IMR-90 (cell line): ENCODE measurements around the gene CLEC1A. TPM values are rescaled to one million over a fixed set of nuclear protein-coding genes. Genes with fewer than 3 reads are reported as not detected.

ENCODE experiments used
- ATAC-seq: fragments of 200-7000 bp; cut with Tn5 transposase; 2 replicates; pipeline ENCODE4 v1.9.1; 2020; ENCODE audit warnings: low read depth, mild to moderate bottlenecking, moderate library complexity
- BruUV-seq: library from RNA; stranded (reverse); fragments of 400-500 nt; replicated peaks from 2 replicates; lab custom pipeline; 2021; lab: Mats Ljungman, UMichigan
- CTCF ChIA-PET: fragments of 300-600 bp; formaldehyde crosslinking; extraction: SDS; loops from one replicate; lab custom pipeline; 2021; ENCODE audit warnings: antibody characterized with exemption; lab: Yijun Ruan, JAX
- POLR2A ChIA-PET: fragments of 300-600 bp; sonication (Branson Sonifier 250); formaldehyde crosslinking; loops from one replicate; lab custom pipeline; 2022; ENCODE audit warnings: antibody characterized with exemption; ENCODE audit not compliant: unreplicated experiment; lab: Charles Lee
- DNase-seq: peaks from one replicate; pipeline ENCODE4 v3.0.0; 2013
- H2AFZ ChIP-seq: replicated peaks from 2 replicates; pipeline ENCODE3; 2013; ENCODE audit warnings: low read length, mild to moderate bottlenecking; ENCODE audit not compliant: poor library complexity
- H2AK5ac ChIP-seq: 2 replicates; pipeline ENCODE4 v1.6.1; 2013; ENCODE audit warnings: low read depth, low read length, inconsistent platforms
- H2AK9ac ChIP-seq: replicated peaks from 2 replicates; pipeline ENCODE3; 2013; ENCODE audit warnings: mild to moderate bottlenecking, low read depth, low read length, moderate library complexity; ENCODE audit not compliant: poor library complexity
- H2BK120ac ChIP-seq: 2 replicates; pipeline ENCODE4 v1.6.1; 2013; ENCODE audit warnings: low read depth, low read length, inconsistent platforms
- H2BK15ac ChIP-seq: 3 replicates; pipeline ENCODE4 v1.6.1; 2013; ENCODE audit warnings: low read depth, low read length, inconsistent platforms
- H2BK20ac ChIP-seq: 2 replicates; pipeline ENCODE4 v1.6.1; 2013; ENCODE audit warnings: low read depth, mild to moderate bottlenecking, inconsistent platforms, low read length, moderate library complexity
- H2BK5ac ChIP-seq: 2 replicates; pipeline ENCODE4 v1.6.1; 2013; ENCODE audit warnings: mild to moderate bottlenecking, low read depth, low read length, inconsistent platforms; ENCODE audit not compliant: poor library complexity, severe bottlenecking
- H3K14ac ChIP-seq: replicated peaks from 2 replicates; pipeline ENCODE4 v1.6.1; 2013; ENCODE audit warnings: low read depth, low read length, inconsistent platforms
- H3K18ac ChIP-seq: 2 replicates; pipeline ENCODE4 v1.6.1; 2013; ENCODE audit warnings: low read depth, low read length, control low read depth
- H3K23ac ChIP-seq: 2 replicates; pipeline ENCODE4 v1.6.1; 2013; ENCODE audit warnings: low read depth, low read length, inconsistent platforms
- H3K27ac ChIP-seq: 2 replicates; pipeline ENCODE4 v1.5.1; 2013; ENCODE audit warnings: mild to moderate bottlenecking, control low read depth, low read length; ENCODE audit not compliant: insufficient read depth
- H3K27me3 ChIP-seq: 2 replicates; pipeline ENCODE4 v1.6.1; 2013; ENCODE audit warnings: low read length; ENCODE audit not compliant: control insufficient read depth, insufficient read depth
- H3K36me3 ChIP-seq: 2 replicates; pipeline ENCODE4 v1.6.1; 2013; ENCODE audit warnings: low read length, mixed read lengths; ENCODE audit not compliant: control insufficient read depth, insufficient read depth
- H3K4ac ChIP-seq: 2 replicates; pipeline ENCODE4 v1.6.1; 2013; ENCODE audit warnings: low read depth, low read length, inconsistent platforms
- H3K4me1 ChIP-seq: 2 replicates; pipeline ENCODE4 v1.6.1; 2013; ENCODE audit warnings: low read length, mixed read lengths; ENCODE audit not compliant: control insufficient read depth, insufficient read depth
- H3K4me2 ChIP-seq: 2 replicates; pipeline ENCODE4 v1.6.1; 2013; ENCODE audit warnings: low read depth, mild to moderate bottlenecking, control low read depth, low read length, moderate library complexity
- H3K4me3 ChIP-seq: 2 replicates; pipeline ENCODE4 v1.5.1; 2013; ENCODE audit warnings: low read depth, mild to moderate bottlenecking, control low read depth, low read length, moderate library complexity; ENCODE audit not compliant: insufficient read depth
- H3K56ac ChIP-seq: 2 replicates; pipeline ENCODE4 v1.6.1; 2013; ENCODE audit warnings: low read length, inconsistent platforms; ENCODE audit not compliant: insufficient read depth; ENCODE audit errors: extremely low read depth
- H3K79me1 ChIP-seq, 2 experiments: 2 replicates each; pipeline ENCODE4 v1.6.1; 2013; ENCODE audit warnings: low read length in 2 of 2, inconsistent platforms in 1 of 2, low read depth in 1 of 2
- H3K9ac ChIP-seq: 2 replicates; pipeline ENCODE4 v1.6.1; 2013; ENCODE audit warnings: low read depth, low read length, control low read depth
- H3K9me1 ChIP-seq: 2 replicates; pipeline ENCODE4 v1.6.1; 2013; ENCODE audit warnings: low read length, inconsistent platforms; ENCODE audit not compliant: insufficient read depth
- H3K9me3 ChIP-seq: 2 replicates; pipeline ENCODE4 v1.6.1; 2013; ENCODE audit warnings: low read length; ENCODE audit not compliant: control insufficient read depth, insufficient read depth
- H4K20me1 ChIP-seq: 2 replicates; pipeline ENCODE4 v1.6.1; 2013; ENCODE audit warnings: low read length, inconsistent platforms; ENCODE audit not compliant: insufficient read depth
- H4K5ac ChIP-seq: 2 replicates; pipeline ENCODE4 v1.6.1; 2013; ENCODE audit warnings: mild to moderate bottlenecking, low read depth, low read length, control low read depth
- H4K8ac ChIP-seq, 2 experiments: 2 replicates each; pipeline ENCODE4 v1.6.1; 2013; ENCODE audit warnings: low read depth in 2 of 2, low read length in 2 of 2, control low read depth in 1 of 2, inconsistent platforms in 1 of 2
- H4K91ac ChIP-seq: 2 replicates; pipeline ENCODE4 v1.6.1; 2013; ENCODE audit warnings: low read depth, low read length, inconsistent platforms; ENCODE audit not compliant: insufficient read depth
- CTCF ChIP-seq: conservative IDR thresholded peaks from 2 replicates; pipeline ENCODE4 v1.5.1; 2012; ENCODE audit warnings: mild to moderate bottlenecking, low read depth, low read length, improper control_type of control experiment
- FOS ChIP-seq: fragments of 150-350 bp; IDR thresholded peaks from 2 replicates; pipeline ENCODE4 v1.6.1; 2016; ENCODE audit warnings: low read depth, low read length
- MAFK ChIP-seq: IDR thresholded peaks from 2 replicates; pipeline ENCODE4 v1.6.1; 2012; ENCODE audit warnings: low read depth, low read length, improper control_type of control experiment
- MAZ ChIP-seq: IDR thresholded peaks from 2 replicates; pipeline ENCODE4 v1.6.1; 2012; ENCODE audit warnings: low read depth, mild to moderate bottlenecking, low read length, improper control_type of control experiment, moderate library complexity, borderline replicate concordance
- POLR2A ChIP-seq: IDR thresholded peaks from 2 replicates; pipeline ENCODE4 v1.6.1; 2012; ENCODE audit warnings: mild to moderate bottlenecking, low read depth, low read length
- SMC3 ChIP-seq: fragments of 150-350 bp; IDR thresholded peaks from 2 replicates; pipeline ENCODE4 v1.6.1; 2016; ENCODE audit warnings: low read depth, mild to moderate bottlenecking, antibody characterized with exemption, low read length, moderate library complexity
- USF2 ChIP-seq: fragments of 150-350 bp; IDR thresholded peaks from 2 replicates; pipeline ENCODE4 v1.6.1; 2017; ENCODE audit warnings: mild to moderate bottlenecking, antibody characterized with exemption, low read length, low read depth
- WGBS, 2 experiments: methylation state at CpG; one replicate each; pipeline versions ENCODE4 v1.1.5 to v1.1.7; 2013; ENCODE audit warnings: missing lambda C conversion rate in 2 of 2; ENCODE audit not compliant: insufficient read length in 1 of 2; ENCODE audit errors: extremely low coverage in 2 of 2; 5-methylcytosine and 5-hydroxymethylcytosine counted together
- dilution Hi-C: fragments of 300-500 bp; cut with HindIII; formaldehyde crosslinking; loops from one replicate; pipeline ENCODE4 v1.14.3; 2018; ENCODE audit warnings: low sequenced_read_pairs; ENCODE audit not compliant: unreplicated experiment
- in situ Hi-C: fragments of 300-500 bp; cut with MboI; formaldehyde crosslinking; loops from 3 replicates; pipeline ENCODE4 v1.14.3; 2019; ENCODE audit warnings: low sequenced_read_pairs, inconsistent platforms, mixed read lengths
- intact Hi-C: fragments of 100-400 bp; cut with micrococcal nuclease; formaldehyde crosslinking; loops from 2 replicates; pipeline ENCODE4 v1.10.0; 2022
- polyA plus RNA-seq, 3 experiments: library from polyadenylated mRNA; depleted of rRNA; stranded (reverse); fragments of >200 nt; gene quantifications; 2 replicates each; pipeline ENCODE4 v1.2.3, GENCODE V29; 2012; ENCODE audit warnings: low replicate concordance in 1 of 3
- total RNA-seq: library from RNA; depleted of rRNA; stranded (reverse); fragments of >200 nt; gene quantifications from 2 replicates; pipeline ENCODE4 v1.2.3, GENCODE V29; 2012

The CLEC1A gene
- total and polyA plus RNA-seq, 2 of the 4 experiments (the other 2 are of a cell fraction): not detected

- H2BK20ac ChIP-seq: no peak overlapping the region
- H3K4ac ChIP-seq: no peak overlapping the region
- no peak overlapping the region for H4K5ac ChIP-seq
- no peak overlapping the region for H2AK9ac ChIP-seq
- H4K8ac ChIP-seq: no peak overlapping the region
- H3K56ac ChIP-seq: no peak overlapping the region
- H3K27ac ChIP-seq: no peak overlapping the region
- TF ChIP-seq SMC3 (no peak), FOS (no peak), POLR2A (no peak), USF2 (no peak), MAFK (no peak), MAZ (no peak), CTCF (no peak)
- ATAC-seq (no peak), DNase-seq (no peak)
- H3K14ac ChIP-seq: no peak overlapping the region
- no peaks in the 10 kb centered on the region for H3K79me1 ChIP-seq
- H3K9me3 ChIP-seq: no peaks in the 10 kb centered on the region
- dilution Hi-C loops (no loop called here), intact Hi-C loops (no loop called here), in situ Hi-C loops (no loop called here)
- H3K18ac ChIP-seq: no peak overlapping the region
- POLR2A ChIA-PET: no interaction called here
- no peaks in the 10 kb centered on the region for H4K20me1 ChIP-seq
- no peak overlapping the region for H2BK15ac ChIP-seq
- no peak overlapping the region for H2AFZ ChIP-seq
- CTCF ChIA-PET: no interaction called here
- no peaks in the 10 kb centered on the region for H3K9me1 ChIP-seq
- no peak overlapping the region for H3K9ac ChIP-seq
- H3K4me3 ChIP-seq: no peak overlapping the region
- H2BK120ac ChIP-seq: no peak overlapping the region
- no peak overlapping the region for H3K4me2 ChIP-seq
- no peak overlapping the region for H4K91ac ChIP-seq
- no peak overlapping the region for H3K23ac ChIP-seq
- no peak overlapping the region for H2AK5ac ChIP-seq
- H3K4me1 ChIP-seq: no peaks in the 10 kb centered on the region
- no TSS peak for BruUV-seq
- no peaks in the 10 kb centered on the region for H3K36me3 ChIP-seq
- WGBS, 2 experiments: 64% methylated on average over 2 of the region's 3 CpGs; no CpG with 5 or more reads in 1 of the 2 experiments
- no peak overlapping the region for H2BK5ac ChIP-seq
- no peaks in the 10 kb centered on the region for H3K27me3 ChIP-seq
These were observed 2.8 kb downstream of the CLEC1A start for GRCh38 chr12:10095971-10096370.
